Skeletal muscle tissue (tissue), 4 donors: ENCODE measurements around the gene LTC4S. TPM values are rescaled to one million over a fixed set of nuclear protein-coding genes. Genes with fewer than 3 reads are reported as not detected.
A peak's percentile ranks its signal among the peaks of the same experiment; 100 is the strongest.

ENCODE experiments used
- H3K27ac ChIP-seq: one replicate; pipeline ENCODE4 v1.7.0; 2013; ENCODE audit warnings: mild to moderate bottlenecking, low read depth, low read length, inconsistent platforms
- H3K27me3 ChIP-seq, 3 donors: one replicate each; pipeline ENCODE4 v1.7.0; 2013; ENCODE audit warnings: low read length in 3 of 3; ENCODE audit not compliant: control insufficient read depth in 3 of 3, insufficient read depth in 3 of 3
- H3K36me3 ChIP-seq, 3 donors: one replicate each; pipeline ENCODE4 v1.7.0; 2013; ENCODE audit warnings: low read length in 3 of 3; ENCODE audit not compliant: control insufficient read depth in 3 of 3, insufficient read depth in 3 of 3
- H3K4me1 ChIP-seq, 3 donors: one replicate each; pipeline ENCODE4 v1.7.0; 2013; ENCODE audit warnings: low read length in 3 of 3, mild to moderate bottlenecking in 3 of 3; ENCODE audit not compliant: control insufficient read depth in 3 of 3, insufficient read depth in 3 of 3
- H3K4me3 ChIP-seq, 3 donors: one replicate each; pipeline ENCODE4 v1.7.0; 2013; ENCODE audit warnings: low read length in 3 of 3
- H3K9ac ChIP-seq, 3 donors: one replicate each; pipeline ENCODE4 v1.7.0; 2013; ENCODE audit warnings: low read length in 3 of 3, mild to moderate bottlenecking in 3 of 3, moderate library complexity in 2 of 3, low read depth in 1 of 3
- H3K9me3 ChIP-seq, 3 donors: one replicate each; pipeline ENCODE4 v1.7.0; 2013; ENCODE audit warnings: low read length in 3 of 3; ENCODE audit not compliant: control insufficient read depth in 3 of 3
- total RNA-seq: library from RNA; depleted of rRNA; stranded (reverse); fragments of >200 nt; gene quantifications from one replicate; pipeline ENCODE4 v1.2.3, GENCODE V29; 2014
- donor health status: Osteomylitis.

Gene LTC4S
- total RNA-seq, 1 donor from 2014 or later: 3.7 TPM

DNA sequence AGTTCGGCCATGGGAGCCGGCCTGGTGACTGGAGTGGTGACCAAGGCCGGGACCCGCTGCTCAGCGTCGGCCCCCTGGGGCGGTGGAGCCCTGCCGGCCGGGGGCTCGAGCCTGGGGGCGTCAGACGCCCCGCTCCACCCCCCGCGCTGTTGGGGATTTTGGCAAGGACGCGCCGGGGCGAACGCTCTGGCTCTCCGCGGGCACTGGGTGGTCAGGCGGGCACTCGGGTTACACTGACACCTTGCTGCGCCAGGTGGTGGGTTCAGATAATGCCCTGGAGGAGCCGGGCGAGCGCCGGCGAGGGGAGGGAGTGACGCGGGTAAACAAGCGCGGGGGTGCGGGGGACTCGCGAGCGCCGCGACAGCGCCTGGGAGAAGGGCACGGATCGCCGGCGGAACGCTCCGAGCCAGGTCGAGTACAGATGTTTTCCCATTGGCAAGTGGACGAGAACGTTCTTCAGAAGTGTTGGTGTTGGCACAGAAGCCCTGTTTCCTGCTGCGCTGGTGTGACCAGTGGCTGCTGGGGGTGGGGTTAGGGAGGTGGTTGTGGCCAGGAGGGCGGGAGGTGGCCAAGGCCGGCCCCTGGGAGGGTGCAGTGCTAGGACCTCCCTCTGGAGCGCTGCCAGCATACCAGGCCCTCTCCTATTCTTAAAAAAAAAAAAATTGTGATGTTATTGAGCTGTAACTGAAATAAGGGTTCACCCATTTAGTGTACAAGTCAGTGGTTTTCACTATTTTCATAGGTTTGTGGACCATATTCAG lies 27.7 kb downstream of the LTC4S start:
- Histone ChIP-seq H3K9ac (peak overlapping the region; percentile 97 to 100 (median 100)), H3K36me3 (peaks cover 40 to 46% (median 42%) of the 10 kb centered on the region in 3 donors), H3K4me1 (peaks cover 61 to 75% (median 69%) of the 10 kb centered on the region in 3 donors), H3K9me3 (no peaks in the 10 kb centered on the region), H3K4me3 (peak overlapping the region; percentile 84 to 94 (median 93)), H3K27me3 (no peaks in the 10 kb centered on the region), H3K27ac (peak overlapping the region; percentile 99)

DNA sequence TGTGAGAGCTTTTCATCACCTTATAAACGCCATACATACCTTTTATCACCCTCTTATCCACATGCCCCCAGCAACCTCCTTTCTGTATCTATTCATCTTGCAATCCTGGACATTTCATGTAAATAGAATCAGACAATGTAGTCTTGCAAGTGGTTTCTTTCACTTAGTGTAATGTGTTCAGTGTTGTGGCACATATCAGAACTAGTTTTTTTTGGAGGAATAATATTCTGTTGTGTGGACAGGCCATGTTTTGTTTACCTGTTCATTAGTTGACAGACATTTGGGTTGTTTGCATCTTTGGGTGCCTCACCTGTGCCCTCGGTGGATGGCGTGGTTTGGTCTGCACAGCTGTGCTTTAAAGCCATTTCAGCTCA lies 28.3 kb downstream of the LTC4S start:
- Histone ChIP-seq H3K4me3 (peak overlapping the region; percentile 84 to 94 (median 93)), H3K9ac (peak overlapping the region; percentile 79 to 100 (median 100)), H3K27ac (peak overlapping the region; percentile 99), H3K27me3 (no peaks in the 10 kb centered on the region), H3K36me3 (peaks cover 44 to 51% (median 46%) of the 10 kb centered on the region in 3 donors), H3K9me3 (no peaks in the 10 kb centered on the region), H3K4me1 (peaks cover 61 to 77% (median 67%) of the 10 kb centered on the region in 3 donors)

DNA sequence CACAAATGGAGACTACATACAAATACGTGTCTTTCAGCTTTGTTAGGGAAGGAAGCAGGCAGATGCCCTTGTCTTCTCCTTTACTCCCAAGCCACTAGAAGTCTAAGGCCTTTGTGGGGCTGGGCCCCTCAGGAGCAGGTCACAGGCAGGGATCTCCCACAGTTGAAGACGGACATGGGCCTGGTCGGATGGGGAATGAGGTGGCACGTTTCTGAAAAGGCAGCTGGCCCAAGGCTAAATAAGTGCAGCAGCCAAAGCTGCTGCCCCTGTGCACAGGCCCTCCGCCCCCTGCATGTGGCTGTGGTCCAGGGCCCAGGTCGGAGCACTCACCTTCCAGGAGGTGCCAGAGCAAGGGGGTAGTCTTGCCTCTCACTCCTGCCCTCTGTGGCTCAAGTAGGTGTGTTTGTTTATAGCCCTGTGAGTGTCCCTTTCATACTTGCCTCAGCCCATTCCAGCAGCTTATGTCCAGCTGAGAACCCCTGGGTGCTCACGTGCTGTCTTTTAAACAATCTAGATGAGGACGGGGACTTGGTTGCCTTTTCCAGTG lies 28.7 kb downstream of the LTC4S start:
- Histone ChIP-seq H3K4me3 (peak overlapping the region; percentile 84 to 94 (median 93)), H3K27me3 (no peaks in the 10 kb centered on the region), H3K9ac (peak overlapping the region; percentile 79 to 100 (median 100)), H3K4me1 (peaks cover 58 to 74% (median 64%) of the 10 kb centered on the region in 3 donors), H3K27ac (peak overlapping the region; percentile 99), H3K9me3 (no peaks in the 10 kb centered on the region), H3K36me3 (peaks cover 47 to 54% (median 50%) of the 10 kb centered on the region in 3 donors)

DNA sequence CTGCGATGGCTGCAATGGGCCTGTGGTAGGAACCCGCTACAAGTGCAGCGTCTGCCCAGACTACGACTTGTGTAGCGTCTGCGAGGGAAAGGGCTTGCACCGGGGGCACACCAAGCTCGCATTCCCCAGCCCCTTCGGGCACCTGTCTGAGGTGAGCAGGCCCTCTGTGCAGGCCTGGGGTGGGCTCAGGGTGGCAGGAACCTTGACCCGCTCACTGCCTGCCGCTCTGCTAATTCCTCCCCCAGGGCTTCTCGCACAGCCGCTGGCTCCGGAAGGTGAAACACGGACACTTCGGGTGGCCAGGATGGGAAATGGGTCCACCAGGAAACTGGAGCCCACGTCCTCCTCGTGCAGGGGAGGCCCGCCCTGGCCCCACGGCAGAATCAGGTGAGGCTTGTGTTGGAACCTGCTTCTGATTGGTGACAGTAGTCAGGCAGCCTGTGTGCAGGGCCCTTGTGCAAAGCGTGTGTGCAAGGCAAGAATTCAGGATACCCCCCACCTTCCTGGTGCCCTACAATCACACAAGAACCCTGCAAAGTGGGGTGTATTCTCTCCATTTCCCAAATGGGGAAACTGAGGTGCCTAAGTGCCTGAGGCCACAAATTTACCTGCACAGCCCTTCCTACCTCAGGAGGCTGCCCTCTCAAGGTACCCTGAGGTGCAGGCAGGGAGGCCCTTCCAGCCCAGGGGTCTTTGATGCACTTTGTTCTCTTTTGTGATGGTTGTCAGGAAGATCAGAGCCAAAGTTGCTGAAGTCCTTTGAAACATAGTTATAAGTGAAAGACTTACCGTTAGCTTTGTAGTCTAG lies 30.4 kb downstream of the LTC4S start:
- Histone ChIP-seq H3K27me3 (no peaks in the 10 kb centered on the region), H3K4me3 (peak overlapping the region in 2 of 3 donors; percentile 14 to 29), H3K9ac (peak overlapping the region in 2 of 3 donors; percentile 2 to 57), H3K4me1 (peaks cover 47 to 71% (median 62%) of the 10 kb centered on the region in 3 donors), H3K27ac (peak overlapping the region; percentile 12), H3K9me3 (no peaks in the 10 kb centered on the region), H3K36me3 (peaks cover 60 to 67% (median 62%) of the 10 kb centered on the region in 3 donors)

DNA sequence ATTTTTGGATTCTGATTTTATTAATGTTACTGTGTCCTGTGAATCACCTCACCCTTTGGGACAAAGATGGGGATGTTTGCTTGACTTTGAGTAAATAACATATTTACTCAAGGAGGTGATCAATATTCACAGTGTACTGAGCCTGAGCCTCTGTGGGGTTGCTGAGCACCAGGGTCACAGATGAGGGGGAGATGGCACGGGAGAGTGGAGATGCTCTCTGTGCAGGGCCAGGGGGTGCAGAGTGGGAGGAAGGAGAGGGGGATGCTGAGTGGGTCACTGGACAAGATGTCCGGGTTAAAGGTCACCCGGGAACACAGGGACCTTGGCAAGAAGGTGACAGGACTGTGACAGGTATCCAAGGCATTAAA lies 30.9 kb downstream of the LTC4S start:
- peaks cover 42 to 66% (median 57%) of the 10 kb centered on the region in 3 donors for H3K4me1 ChIP-seq
- H3K4me3 ChIP-seq: no peak overlapping the region
- H3K27me3 ChIP-seq: no peaks in the 10 kb centered on the region
- H3K27ac ChIP-seq: no peak overlapping the region
- H3K9me3 ChIP-seq: no peaks in the 10 kb centered on the region
- H3K36me3 ChIP-seq: peaks cover 65 to 72% (median 66%) of the 10 kb centered on the region in 3 donors
- H3K9ac ChIP-seq: peak overlapping the region in 2 of 3 donors; percentile 2 to 45

DNA sequence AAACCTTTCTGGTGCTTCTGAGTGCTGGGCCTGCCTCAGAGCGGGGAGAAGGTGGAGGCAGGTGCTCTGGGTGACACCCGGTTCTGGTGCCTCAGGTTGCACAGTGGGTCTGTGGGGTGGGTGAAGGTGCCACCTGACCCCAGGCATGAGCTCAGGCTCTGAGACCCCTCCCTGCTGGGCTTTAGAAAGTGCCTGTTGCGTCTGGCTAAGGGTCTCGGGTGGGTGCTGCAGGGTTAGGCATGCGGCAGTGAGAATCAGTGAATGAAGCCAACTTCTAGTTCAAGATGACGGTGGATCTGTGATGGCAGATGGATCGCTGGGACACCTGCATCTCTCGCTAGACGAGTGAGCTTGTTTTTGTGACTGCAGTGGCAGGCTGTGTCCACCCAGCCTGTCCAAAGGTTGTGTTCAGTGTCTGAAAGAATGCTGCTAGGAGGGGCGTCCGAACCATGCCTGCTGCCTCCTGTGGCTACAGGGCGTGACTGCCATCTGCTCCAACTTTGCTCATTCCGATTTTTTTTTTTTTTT lies 31.9 kb downstream of the LTC4S start:
- H3K9ac ChIP-seq: peak overlapping the region in 1 of 3 donors; percentile 40
- no peak overlapping the region for H3K27ac ChIP-seq
- peaks cover 34 to 58% (median 49%) of the 10 kb centered on the region in 3 donors for H3K4me1 ChIP-seq
- no peaks in the 10 kb centered on the region for H3K27me3 ChIP-seq
- H3K9me3 ChIP-seq: no peaks in the 10 kb centered on the region
- no peak overlapping the region for H3K4me3 ChIP-seq
- peaks cover 73 to 79% (median 74%) of the 10 kb centered on the region in 3 donors for H3K36me3 ChIP-seq

DNA sequence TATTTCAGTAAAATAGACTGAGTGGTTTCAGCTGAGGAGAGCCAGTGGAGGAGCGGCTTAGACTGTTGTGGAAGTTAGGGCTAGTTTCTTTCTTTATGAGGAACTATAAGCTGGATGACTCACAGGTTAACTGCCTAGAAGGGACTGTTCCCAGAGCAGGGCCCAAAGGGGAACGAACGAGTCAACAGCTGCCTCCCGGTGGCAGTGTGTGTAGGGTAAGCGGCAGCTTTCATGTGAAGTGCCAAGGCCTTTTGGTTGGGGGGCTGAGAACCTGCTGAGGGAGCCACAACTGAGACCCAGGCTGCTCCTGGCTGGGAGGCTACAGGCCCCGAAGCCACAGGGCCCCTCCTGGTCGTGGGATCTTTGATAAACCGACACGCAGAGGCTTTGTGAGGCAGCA lies 33.9 kb downstream of the LTC4S start:
- Histone ChIP-seq H3K4me3 (no peak overlapping the region), H3K27me3 (no peaks in the 10 kb centered on the region), H3K9ac (peak overlapping the region in 1 of 3 donors; percentile 54), H3K36me3 (peaks cover 80 to 84% (median 82%) of the 10 kb centered on the region in 3 donors), H3K4me1 (peaks cover 27 to 58% (median 44%) of the 10 kb centered on the region in 3 donors), H3K9me3 (no peaks in the 10 kb centered on the region), H3K27ac (peak overlapping the region; percentile 46)

DNA sequence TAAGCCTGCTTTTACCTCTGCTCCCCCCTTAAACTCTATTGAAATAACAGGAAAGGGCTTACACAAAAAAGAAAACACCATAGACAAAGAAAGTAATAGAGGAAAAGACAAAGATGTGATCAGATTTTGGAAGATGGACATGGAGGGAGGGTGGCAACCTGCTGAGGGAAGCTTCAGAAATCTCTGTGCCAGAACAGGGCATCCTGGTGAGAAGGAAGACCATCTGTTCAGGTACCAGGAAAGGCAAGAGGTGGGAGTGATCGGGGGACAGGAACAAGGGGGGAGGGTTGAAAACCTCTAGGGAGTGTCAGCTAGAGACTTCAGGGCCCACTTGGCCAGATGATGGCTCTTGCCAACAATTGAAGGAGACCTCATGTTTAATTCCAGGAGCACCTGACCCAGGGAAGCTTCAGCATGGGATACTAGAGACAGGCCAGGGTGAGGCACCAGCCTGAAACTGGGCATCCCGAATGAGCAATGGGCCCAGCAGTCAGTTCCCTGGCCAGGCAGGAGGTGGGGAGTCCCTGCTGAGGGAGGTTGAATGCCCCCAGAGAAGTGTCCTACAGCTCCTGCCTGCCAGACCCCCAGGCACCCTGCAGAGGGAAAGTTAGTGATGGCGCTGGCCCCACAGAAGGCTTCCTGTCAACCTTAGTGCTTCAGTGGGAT lies 35.1 kb downstream of the LTC4S start:
- Histone ChIP-seq H3K4me3 (no peak overlapping the region), H3K36me3 (peaks cover 83 to 85% (median 84%) of the 10 kb centered on the region in 3 donors), H3K9me3 (no peaks in the 10 kb centered on the region), H3K9ac (peak overlapping the region in 2 of 3 donors; percentile 45 to 57), H3K27me3 (no peaks in the 10 kb centered on the region), H3K4me1 (peaks cover 16 to 54% (median 38%) of the 10 kb centered on the region in 3 donors), H3K27ac (no peak overlapping the region)

DNA sequence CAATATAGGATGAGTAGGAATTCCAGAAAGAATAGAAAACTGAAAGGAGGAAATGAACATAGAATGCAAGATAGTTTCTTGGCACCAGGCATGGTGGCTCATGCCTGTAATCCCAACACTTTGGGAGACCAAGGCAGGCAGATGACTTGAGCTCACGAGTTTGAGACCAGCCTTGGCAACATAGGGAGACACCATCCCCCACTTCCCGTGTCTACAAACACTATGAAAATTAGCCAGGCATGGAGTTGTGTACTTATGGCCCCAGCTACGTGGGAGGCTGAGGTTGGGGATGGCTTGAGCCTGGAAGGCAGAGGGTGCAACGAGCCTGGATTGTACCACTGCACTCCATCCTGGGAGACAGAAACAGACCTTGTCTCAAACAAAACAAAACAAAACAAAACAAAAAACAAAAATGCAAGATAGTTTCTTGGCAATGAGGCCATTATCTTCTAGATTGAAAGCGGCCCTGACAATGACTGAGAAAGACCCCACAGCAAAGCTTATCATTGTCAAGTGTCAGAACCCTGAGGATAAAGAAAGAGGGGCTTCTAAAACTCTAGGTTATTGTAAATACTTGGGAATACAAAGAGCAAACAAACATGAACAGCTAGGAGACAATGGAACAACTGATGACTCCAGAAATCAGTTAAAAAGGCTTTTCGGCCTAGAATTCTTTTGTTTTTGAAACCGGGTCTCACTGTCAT lies 36.1 kb downstream of the LTC4S start:
- Histone ChIP-seq H3K27ac (no peak overlapping the region), H3K9ac (no peak overlapping the region), H3K4me1 (peaks cover 6 to 44% (median 29%) of the 10 kb centered on the region in 3 donors), H3K36me3 (peaks cover 76 to 78% (median 78%) of the 10 kb centered on the region in 3 donors), H3K4me3 (no peak overlapping the region), H3K27me3 (no peaks in the 10 kb centered on the region), H3K9me3 (no peaks in the 10 kb centered on the region)
